ENCODE results near the gene PRR27.

DNA sequence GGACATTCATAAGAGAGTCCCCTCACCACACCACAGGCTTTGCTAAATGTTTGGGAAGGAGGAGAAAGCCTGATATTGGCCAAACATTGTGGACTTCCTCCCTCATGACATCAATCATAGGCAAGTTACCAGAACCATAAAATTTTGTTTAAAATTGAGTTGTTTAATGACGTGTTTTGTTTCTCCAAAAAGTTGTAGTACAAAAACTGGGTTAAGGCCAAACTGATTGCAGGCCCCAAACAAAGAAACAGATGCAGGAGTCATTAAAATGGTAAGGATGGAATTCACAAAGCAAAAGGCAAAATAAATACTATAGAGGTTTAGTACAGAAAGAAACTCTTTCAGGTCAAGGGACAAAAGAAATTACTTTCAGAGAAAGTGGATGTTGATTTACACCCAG is 37.6 kb downstream of the PRR27 start:
- TF ChIP-seq POLR2A (IDR thresholded peaks at IDR 0.05; ENCODE audit: low read length), result no peak
- no peak for TF ChIP-seq FOSL2 (IDR thresholded peaks at IDR 0.05)
- TF ChIP-seq FOSL2 (CRISPR knock-in tag; IDR thresholded peaks at IDR 0.05), result no peak
- TF ChIP-seq, protein P1, sequence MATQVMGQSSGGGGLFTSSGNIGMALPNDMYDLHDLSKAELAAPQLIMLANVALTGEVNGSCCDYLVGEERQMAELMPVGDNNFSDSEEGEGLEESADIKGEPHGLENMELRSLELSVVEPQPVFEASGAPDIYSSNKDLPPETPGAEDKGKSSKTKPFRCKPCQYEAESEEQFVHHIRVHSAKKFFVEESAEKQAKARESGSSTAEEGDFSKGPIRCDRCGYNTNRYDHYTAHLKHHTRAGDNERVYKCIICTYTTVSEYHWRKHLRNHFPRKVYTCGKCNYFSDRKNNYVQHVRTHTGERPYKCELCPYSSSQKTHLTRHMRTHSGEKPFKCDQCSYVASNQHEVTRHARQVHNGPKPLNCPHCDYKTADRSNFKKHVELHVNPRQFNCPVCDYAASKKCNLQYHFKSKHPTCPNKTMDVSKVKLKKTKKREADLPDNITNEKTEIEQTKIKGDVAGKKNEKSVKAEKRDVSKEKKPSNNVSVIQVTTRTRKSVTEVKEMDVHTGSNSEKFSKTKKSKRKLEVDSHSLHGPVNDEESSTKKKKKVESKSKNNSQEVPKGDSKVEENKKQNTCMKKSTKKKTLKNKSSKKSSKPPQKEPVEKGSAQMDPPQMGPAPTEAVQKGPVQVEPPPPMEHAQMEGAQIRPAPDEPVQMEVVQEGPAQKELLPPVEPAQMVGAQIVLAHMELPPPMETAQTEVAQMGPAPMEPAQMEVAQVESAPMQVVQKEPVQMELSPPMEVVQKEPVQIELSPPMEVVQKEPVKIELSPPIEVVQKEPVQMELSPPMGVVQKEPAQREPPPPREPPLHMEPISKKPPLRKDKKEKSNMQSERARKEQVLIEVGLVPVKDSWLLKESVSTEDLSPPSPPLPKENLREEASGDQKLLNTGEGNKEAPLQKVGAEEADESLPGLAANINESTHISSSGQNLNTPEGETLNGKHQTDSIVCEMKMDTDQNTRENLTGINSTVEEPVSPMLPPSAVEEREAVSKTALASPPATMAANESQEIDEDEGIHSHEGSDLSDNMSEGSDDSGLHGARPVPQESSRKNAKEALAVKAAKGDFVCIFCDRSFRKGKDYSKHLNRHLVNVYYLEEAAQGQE (IDR thresholded peaks at IDR 0.05), result no peak
- TF ChIP-seq, protein P2, sequence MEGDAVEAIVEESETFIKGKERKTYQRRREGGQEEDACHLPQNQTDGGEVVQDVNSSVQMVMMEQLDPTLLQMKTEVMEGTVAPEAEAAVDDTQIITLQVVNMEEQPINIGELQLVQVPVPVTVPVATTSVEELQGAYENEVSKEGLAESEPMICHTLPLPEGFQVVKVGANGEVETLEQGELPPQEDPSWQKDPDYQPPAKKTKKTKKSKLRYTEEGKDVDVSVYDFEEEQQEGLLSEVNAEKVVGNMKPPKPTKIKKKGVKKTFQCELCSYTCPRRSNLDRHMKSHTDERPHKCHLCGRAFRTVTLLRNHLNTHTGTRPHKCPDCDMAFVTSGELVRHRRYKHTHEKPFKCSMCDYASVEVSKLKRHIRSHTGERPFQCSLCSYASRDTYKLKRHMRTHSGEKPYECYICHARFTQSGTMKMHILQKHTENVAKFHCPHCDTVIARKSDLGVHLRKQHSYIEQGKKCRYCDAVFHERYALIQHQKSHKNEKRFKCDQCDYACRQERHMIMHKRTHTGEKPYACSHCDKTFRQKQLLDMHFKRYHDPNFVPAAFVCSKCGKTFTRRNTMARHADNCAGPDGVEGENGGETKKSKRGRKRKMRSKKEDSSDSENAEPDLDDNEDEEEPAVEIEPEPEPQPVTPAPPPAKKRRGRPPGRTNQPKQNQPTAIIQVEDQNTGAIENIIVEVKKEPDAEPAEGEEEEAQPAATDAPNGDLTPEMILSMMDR (IDR thresholded peaks at IDR 0.05), result no peak
- TF ChIP-seq, protein P3, sequence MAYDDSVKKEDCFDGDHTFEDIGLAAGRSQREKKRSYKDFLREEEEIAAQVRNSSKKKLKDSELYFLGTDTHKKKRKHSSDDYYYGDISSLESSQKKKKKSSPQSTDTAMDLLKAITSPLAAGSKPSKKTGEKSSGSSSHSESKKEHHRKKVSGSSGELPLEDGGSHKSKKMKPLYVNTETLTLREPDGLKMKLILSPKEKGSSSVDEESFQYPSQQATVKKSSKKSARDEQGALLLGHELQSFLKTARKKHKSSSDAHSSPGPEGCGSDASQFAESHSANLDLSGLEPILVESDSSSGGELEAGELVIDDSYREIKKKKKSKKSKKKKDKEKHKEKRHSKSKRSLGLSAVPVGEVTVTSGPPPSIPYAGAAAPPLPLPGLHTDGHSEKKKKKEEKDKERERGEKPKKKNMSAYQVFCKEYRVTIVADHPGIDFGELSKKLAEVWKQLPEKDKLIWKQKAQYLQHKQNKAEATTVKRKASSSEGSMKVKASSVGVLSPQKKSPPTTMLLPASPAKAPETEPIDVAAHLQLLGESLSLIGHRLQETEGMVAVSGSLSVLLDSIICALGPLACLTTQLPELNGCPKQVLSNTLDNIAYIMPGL (CRISPR knock-in tag; IDR thresholded peaks at IDR 0.05; ENCODE audit: borderline replicate concordance), result no peak
- TF ChIP-seq EP300 (IDR thresholded peaks at IDR 0.05), result no peak
- TF ChIP-seq RCOR1 (IDR thresholded peaks at IDR 0.05; ENCODE audit: low read depth, low read length), result no peak
